Measurements from ENCODE around the gene MRPL37.
"Not testable (repeated sequence)": the region's sequence is repeated elsewhere in the genome, so short reads cannot be mapped to it uniquely, and the experiment has no call there.

The MRPL37 gene

GRCh38 chr1:54180701-54181360 is 19.1 kb upstream of the MRPL37 start:
- Histone ChIP-seq H3K4me1 (no peaks in the 10 kb centered on the region), H3K27me3 (ENCODE audit: low read depth) (no peaks in the 10 kb centered on the region), H3K4me3 (no peak overlapping the region), H3K9me3 (no peaks in the 10 kb centered on the region), H3K36me3 (replicated peaks) (peaks cover 9% of the 10 kb centered on the region)
- DNase-seq (ENCODE audit: low spot score in 2 of 2) = no peak
- in situ Hi-C loops (cut with MboI; ENCODE audit: low sequenced_read_pairs) = no loop called here

- H3K36me3 ChIP-seq (replicated peaks) = peaks cover 24% of the 10 kb centered on the region
- no peaks in the 10 kb centered on the region for H3K9me3 ChIP-seq
- H3K4me1 ChIP-seq = no peaks in the 10 kb centered on the region
- no peak for DNase-seq (ENCODE audit: low spot score in 2 of 2)
- no peak overlapping the region for H3K4me3 ChIP-seq
- in situ Hi-C loops (cut with MboI; ENCODE audit: low sequenced_read_pairs) = no loop called here
- no peaks in the 10 kb centered on the region for H3K27me3 ChIP-seq (ENCODE audit: low read depth)
Measured at GRCh38 chr1:54186056-54186455, 13.9 kb upstream of the MRPL37 start.

DNA sequence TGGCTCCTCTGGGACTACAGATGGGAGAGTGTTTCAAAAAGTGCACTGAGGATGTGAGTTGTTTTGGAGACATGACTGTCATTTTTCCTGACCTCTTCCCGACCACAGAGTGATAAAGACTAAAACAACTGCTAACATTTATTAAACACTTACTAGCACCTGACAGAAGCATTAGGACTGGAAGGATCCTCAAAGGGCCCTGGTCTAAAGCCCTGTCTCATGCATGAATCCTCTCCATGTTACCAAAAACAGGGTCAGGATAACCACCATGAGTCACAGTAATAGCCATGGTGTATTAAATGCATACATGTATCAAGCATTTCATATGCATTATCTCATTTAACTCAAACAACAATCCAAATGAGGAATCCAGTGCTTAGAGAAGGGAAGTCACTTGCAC is 11.7 kb upstream of the MRPL37 start:
- Histone ChIP-seq H3K4me3 (no peak overlapping the region), H3K4me1 (no peaks in the 10 kb centered on the region), H3K27me3 (ENCODE audit: low read depth) (no peaks in the 10 kb centered on the region), H3K36me3 (replicated peaks) (peaks cover 24% of the 10 kb centered on the region), H3K9me3 (no peaks in the 10 kb centered on the region)
- in situ Hi-C loops (cut with MboI; ENCODE audit: low sequenced_read_pairs) = no loop called here
- no peak for DNase-seq (ENCODE audit: low spot score in 2 of 2)

GRCh38 chr1:54190526-54190925 is 9.4 kb upstream of the MRPL37 start:
- H3K36me3 ChIP-seq (replicated peaks) = peaks cover 30% of the 10 kb centered on the region
- in situ Hi-C loops (cut with MboI; ENCODE audit: low sequenced_read_pairs) = no loop called here

DNA sequence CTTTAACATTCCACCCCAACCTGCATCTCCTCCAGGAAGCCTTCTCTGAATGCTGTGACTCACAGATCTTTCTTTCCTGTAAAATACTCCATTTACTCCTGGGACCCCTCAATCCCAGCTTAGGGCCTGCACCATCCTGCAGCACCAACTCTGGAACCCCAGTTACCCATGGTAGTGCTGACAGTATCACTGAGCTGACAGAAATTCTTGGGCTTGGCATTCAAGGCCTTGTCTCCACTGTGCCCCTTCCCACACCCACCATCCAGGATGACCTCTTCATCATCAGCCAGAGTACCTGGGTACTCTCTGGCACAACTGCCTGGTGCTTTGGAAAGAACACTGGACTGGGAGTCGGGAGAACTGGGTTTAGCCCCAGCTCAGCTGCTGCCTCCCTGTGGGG is 8.4 kb upstream of the MRPL37 start:
- H3K4me1 ChIP-seq = no peaks in the 10 kb centered on the region
- H3K36me3 ChIP-seq (replicated peaks) = peaks cover 30% of the 10 kb centered on the region
- DNase-seq (ENCODE audit: low spot score in 2 of 2) = no peak
- H3K27me3 ChIP-seq (ENCODE audit: low read depth) = no peaks in the 10 kb centered on the region
- no peaks in the 10 kb centered on the region for H3K9me3 ChIP-seq
- no peak overlapping the region for H3K4me3 ChIP-seq
- in situ Hi-C loops (cut with MboI; ENCODE audit: low sequenced_read_pairs) = no loop called here

More at GRCh38 chr1:54190526-54190925, 9.4 kb upstream of the MRPL37 start:
- H3K9me3 ChIP-seq = no peaks in the 10 kb centered on the region
- H3K4me3 ChIP-seq = no peak overlapping the region
- H3K4me1 ChIP-seq = no peaks in the 10 kb centered on the region
- no peaks in the 10 kb centered on the region for H3K27me3 ChIP-seq (ENCODE audit: low read depth)
- DNase-seq (ENCODE audit: low spot score in 2 of 2) = no peak

DNA sequence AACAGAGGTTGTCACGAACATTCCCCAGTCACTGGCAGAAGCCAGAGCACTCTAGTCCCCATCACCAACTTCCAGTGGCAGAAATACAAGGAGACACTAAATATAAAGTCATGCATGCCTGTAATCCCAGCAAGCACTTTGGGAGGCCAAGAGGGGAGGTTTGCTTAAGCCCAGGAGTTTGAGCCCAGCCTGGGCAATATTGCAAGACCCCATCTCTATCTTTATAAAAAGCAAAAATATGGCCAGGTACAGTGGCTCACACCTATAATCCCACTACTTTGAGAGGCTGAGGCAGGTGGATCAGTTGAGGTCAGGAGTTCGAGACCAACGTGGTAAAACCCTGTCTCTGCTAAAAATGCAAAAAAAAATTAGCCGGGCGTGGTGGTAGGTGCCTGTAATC is 6.5 kb upstream of the MRPL37 start:
- H3K9me3 ChIP-seq = no peaks in the 10 kb centered on the region
- no peak for DNase-seq (ENCODE audit: low spot score in 2 of 2)
- no peak overlapping the region for H3K4me3 ChIP-seq
- in situ Hi-C loops (cut with MboI; ENCODE audit: low sequenced_read_pairs) = no loop called here
- no peaks in the 10 kb centered on the region for H3K27me3 ChIP-seq (ENCODE audit: low read depth)
- peaks cover 28% of the 10 kb centered on the region for H3K36me3 ChIP-seq (replicated peaks)
- no peaks in the 10 kb centered on the region for H3K4me1 ChIP-seq

DNA sequence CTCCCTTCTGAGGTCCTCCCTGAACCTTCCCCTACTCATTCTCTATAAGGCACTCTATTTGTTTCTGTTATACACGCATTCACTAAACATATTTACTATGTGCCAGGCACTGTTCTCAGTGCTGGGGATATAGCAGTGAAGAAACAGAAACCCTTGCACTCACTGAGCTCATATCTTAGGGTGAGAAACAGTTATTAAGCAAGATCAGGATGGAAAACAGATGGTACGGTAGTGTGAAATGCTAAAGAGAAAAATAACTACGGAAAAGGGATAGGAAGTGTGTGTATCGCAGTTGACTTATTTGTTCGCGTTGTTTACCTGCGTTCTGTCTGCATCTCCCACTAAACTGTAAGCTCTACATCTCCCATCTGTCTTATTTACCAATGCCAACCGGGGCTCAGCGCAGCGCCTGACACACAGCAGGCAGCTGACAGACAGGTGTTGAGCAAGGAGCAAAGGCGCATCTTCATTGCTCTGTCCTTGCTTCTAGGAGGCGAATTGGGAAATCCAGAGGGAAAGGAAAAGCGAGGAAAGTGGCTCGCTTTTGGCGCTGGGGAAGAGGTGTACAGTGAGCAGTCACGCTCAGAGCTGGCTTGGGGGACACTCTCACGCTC is 709 bp upstream of the MRPL37 start:
- no peaks in the 10 kb centered on the region for H3K9me3 ChIP-seq
- DNase-seq (ENCODE audit: low spot score in 2 of 2) = peak in 1 of 2 experiments; percentile 2
- no peaks in the 10 kb centered on the region for H3K27me3 ChIP-seq (ENCODE audit: low read depth)
- H3K36me3 ChIP-seq (replicated peaks) = peaks cover 14% of the 10 kb centered on the region
- peaks cover 20% of the 10 kb centered on the region for H3K4me1 ChIP-seq
- in situ Hi-C loops (cut with MboI; ENCODE audit: low sequenced_read_pairs) = no loop called here
- peak overlapping the region; percentile 99 for H3K4me3 ChIP-seq

- no peak for DNase-seq (ENCODE audit: low spot score in 2 of 2)
- Histone ChIP-seq H3K27me3 (ENCODE audit: low read depth) (no peaks in the 10 kb centered on the region), H3K4me1 (peaks cover 20% of the 10 kb centered on the region), H3K4me3 (peak overlapping the region; percentile 99), H3K36me3 (replicated peaks) (peaks cover 24% of the 10 kb centered on the region), H3K9me3 (no peaks in the 10 kb centered on the region)
- in situ Hi-C loops (cut with MboI; ENCODE audit: low sequenced_read_pairs) = no loop called here
Measured at GRCh38 chr1:54200519-54200997, 591 bp downstream of the MRPL37 start.

DNA sequence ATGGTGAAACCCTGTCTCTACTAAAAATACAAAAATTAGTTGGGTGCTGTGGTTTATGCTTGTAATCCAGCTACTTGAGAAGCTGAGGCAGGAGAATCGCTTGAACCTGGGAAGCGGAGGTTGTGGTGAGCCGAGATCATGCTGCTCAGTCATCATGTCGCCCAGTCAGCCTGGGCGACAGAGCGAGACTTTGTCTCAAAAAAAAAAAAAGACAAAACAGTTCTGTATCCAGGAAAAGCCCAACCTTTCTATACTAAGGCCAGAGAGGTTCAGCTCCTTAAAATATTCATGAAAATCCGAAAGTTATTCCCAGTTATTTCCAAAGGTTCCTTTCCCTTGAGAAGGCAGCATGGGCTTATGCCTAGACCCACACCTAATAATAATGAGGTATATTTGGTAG is 4.2 kb downstream of the MRPL37 start:
- Histone ChIP-seq H3K9me3 (no peaks in the 10 kb centered on the region), H3K36me3 (replicated peaks) (peaks cover 44% of the 10 kb centered on the region), H3K4me1 (peaks cover 14% of the 10 kb centered on the region), H3K4me3 (no peak overlapping the region), H3K27me3 (ENCODE audit: low read depth) (no peaks in the 10 kb centered on the region)
- no peak for DNase-seq (ENCODE audit: low spot score in 2 of 2)
- in situ Hi-C loops (cut with MboI; ENCODE audit: low sequenced_read_pairs) = no loop called here

GRCh38 chr1:54207287-54207686 is 7.3 kb downstream of the MRPL37 start:
- no peak for DNase-seq (ENCODE audit: low spot score in 2 of 2)
- in situ Hi-C loops (cut with MboI; ENCODE audit: low sequenced_read_pairs) = no loop called here
- Histone ChIP-seq H3K27me3 (ENCODE audit: low read depth) (no peaks in the 10 kb centered on the region), H3K4me3 (no peak overlapping the region), H3K36me3 (replicated peaks) (peaks cover 67% of the 10 kb centered on the region), H3K9me3 (no peaks in the 10 kb centered on the region), H3K4me1 (no peaks in the 10 kb centered on the region; the same call in 1 of the 2 replicates)

DNA sequence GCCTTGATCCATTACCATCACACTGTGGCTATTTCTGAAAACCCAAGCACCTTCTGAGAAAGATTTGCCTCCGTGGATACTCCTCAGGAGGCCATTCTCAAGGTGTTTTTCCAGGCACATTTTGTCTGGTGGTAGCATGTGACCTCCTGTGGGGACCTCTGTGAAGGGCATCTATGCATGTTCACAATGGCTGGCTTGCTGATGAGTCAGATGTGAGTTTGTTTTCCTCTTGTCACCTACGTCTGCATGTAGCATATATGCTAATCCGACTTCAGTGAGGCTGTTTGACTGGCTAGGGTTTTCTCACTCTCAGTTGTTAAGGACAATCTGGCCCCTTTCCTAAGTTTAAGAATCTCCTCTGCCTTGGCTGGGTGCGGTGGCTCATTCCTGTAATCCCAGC is 7.9 kb downstream of the MRPL37 start:
- DNase-seq (ENCODE audit: low spot score in 2 of 2); in situ Hi-C loops (cut with MboI; ENCODE audit: low sequenced_read_pairs); H3K9me3 ChIP-seq; H3K27me3 ChIP-seq (ENCODE audit: low read depth); H3K4me3 ChIP-seq; H3K4me1 ChIP-seq: not testable (repeated sequence)
- peaks cover 71% of the 10 kb centered on the region for H3K36me3 ChIP-seq (replicated peaks)

DNA sequence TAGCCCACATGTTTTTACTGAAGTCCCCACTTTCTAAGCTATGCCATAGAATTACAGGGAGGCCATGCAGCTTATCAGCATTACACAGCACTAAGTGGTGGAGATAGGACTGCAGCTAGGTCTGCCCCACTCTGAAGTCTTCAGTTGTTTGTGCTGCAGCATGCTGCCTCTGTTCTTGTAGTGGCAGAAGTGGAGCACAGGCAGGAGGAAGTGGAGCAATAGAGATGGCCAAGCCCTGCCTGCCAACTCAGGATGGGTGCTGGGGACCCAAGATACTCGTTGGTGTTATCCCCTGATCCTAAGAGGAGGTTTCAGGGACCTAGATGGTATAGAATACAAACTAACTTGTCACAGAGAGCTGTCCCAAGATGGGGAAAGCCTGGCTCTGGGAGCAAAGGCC is 12.9 kb downstream of the MRPL37 start:
- in situ Hi-C loops (cut with MboI; ENCODE audit: low sequenced_read_pairs) = no loop called here
- no peak for DNase-seq (ENCODE audit: low spot score in 2 of 2)
- H3K27me3 ChIP-seq (ENCODE audit: low read depth) = no peaks in the 10 kb centered on the region
- H3K9me3 ChIP-seq = no peaks in the 10 kb centered on the region
- no peaks in the 10 kb centered on the region for H3K4me1 ChIP-seq
- H3K36me3 ChIP-seq (replicated peaks) = peaks cover 91% of the 10 kb centered on the region
- H3K4me3 ChIP-seq = no peak overlapping the region

DNA sequence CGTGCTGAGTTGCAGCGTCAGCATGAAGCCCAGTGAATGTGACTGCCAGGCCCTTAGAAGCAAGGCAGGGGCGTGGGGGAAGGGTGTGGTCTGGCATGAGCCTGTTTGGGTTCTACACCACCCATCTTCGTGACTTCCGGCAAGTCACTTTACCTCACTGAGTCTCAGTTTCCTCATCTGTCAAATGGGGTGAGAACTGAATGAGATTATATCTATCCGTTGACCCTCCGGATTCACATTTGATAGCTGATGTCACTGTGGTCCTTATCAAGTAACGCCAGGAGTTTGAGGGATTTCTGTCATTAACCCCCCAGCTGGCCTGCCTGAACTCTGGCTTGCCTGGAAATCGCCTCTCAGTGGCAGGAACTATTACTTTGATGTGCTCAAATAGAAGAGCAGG is 15.6 kb downstream of the MRPL37 start:
- no peak overlapping the region for H3K4me3 ChIP-seq
- in situ Hi-C loops (cut with MboI; ENCODE audit: low sequenced_read_pairs) = no loop called here
- no peaks in the 10 kb centered on the region for H3K9me3 ChIP-seq
- DNase-seq (ENCODE audit: low spot score in 2 of 2) = no peak
- H3K36me3 ChIP-seq (replicated peaks) = peaks cover 87% of the 10 kb centered on the region
- H3K27me3 ChIP-seq (ENCODE audit: low read depth) = no peaks in the 10 kb centered on the region
- no peaks in the 10 kb centered on the region for H3K4me1 ChIP-seq

DNA sequence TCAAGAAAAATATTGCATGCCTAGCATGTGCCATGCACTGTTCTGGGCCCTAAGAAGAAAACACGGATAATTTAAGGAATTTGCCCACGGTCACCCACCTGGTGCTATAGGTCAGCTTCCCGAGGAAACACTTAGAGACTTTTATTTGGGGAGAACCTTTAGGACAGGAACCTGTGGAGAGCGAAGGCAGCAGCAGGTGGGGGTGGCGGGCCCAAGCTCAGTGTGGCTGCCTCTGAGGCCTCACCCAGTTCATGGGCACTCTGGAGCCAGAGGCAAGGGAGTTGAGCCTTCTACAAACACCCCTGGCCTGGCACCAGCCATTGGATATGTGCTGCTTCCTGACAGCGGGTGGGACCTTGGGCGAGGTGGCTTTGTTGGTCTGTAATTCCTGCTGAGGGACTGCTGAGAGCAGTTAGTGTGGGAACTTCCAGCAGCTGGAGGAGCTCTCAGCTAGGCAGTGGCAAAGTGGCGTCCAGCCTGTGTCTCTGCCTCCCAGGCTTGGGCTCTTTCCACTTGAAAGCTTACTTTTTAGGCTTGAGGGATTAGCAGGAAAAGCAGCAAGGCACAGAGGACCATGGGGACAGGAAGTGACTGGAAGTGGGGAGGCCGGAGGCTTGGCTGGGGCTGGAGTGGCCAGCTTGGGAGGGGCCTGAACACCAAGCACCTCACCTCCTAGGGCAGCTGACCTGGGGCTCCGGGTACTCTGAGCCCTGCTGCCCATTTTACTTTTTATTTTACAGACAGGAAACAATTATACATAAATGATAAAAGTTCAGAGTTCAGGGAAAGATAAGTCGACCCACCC is 19.1 kb downstream of the MRPL37 start:
- no peak overlapping the region for H3K4me3 ChIP-seq
- in situ Hi-C loops (cut with MboI; ENCODE audit: low sequenced_read_pairs) = no loop called here
- peaks cover 51% of the 10 kb centered on the region for H3K36me3 ChIP-seq (replicated peaks)
- DNase-seq (ENCODE audit: low spot score in 2 of 2) = no peak
- no peaks in the 10 kb centered on the region for H3K27me3 ChIP-seq (ENCODE audit: low read depth)
- H3K4me1 ChIP-seq = no peaks in the 10 kb centered on the region
- no peaks in the 10 kb centered on the region for H3K9me3 ChIP-seq
